ENCODE data around the gene RFX7.

GRCh38 chr15:56160966-56161365 lies 82.7 kb downstream of the RFX7 start:
- TF ChIP-seq TAF1 (IDR thresholded peaks at IDR 0.05; ENCODE audit: low read depth, low read length) (no peak), JUN (IDR thresholded peaks at IDR 0.05; ENCODE audit: low read depth, low read length) (no peak)

All from H1 (cell line).